OCI-LY3 (cell line): ENCODE data around the gene FLNB.
"Not testable (repeated sequence)": the region's sequence is repeated elsewhere in the genome, so short reads cannot be mapped to it uniquely, and the experiment has no call there.

Experiments used
- H2AFZ ChIP-seq: fragments of 200-600, 300-600 bp; shearing (Covaris generic); 2 replicates; pipeline ENCODE4 v1.6.0; 2014; ENCODE audit warnings: antibody characterized with exemption, low read depth, low read length
- H3K27ac ChIP-seq: fragments of 200-600, 300-600 bp; sonication (generic); 2 replicates; pipeline ENCODE4 v1.5.1; 2014; ENCODE audit warnings: mild to moderate bottlenecking, low read length, moderate library complexity, mixed read lengths
- H3K27me3 ChIP-seq: fragments of 200-600, 300-600 bp; sonication (generic); 2 replicates; pipeline ENCODE4 v1.6.1; 2014; ENCODE audit warnings: low read depth, low read length, mixed read lengths
- H3K36me3 ChIP-seq: fragments of 200-600, 300-600 bp; sonication (generic); replicated peaks from 2 replicates; pipeline ENCODE3; 2014; ENCODE audit warnings: low read depth, low read length, mixed read lengths
- H3K4me1 ChIP-seq: fragments of 300-600, 200-600 bp; sonication (generic); 2 replicates; pipeline ENCODE4 v1.6.1; 2014; ENCODE audit warnings: low read length, mixed read lengths
- H3K4me2 ChIP-seq: fragments of 200-600, 300-600 bp; sonication (generic); 2 replicates; pipeline ENCODE4 v1.6.1; 2014; ENCODE audit warnings: low read length, mixed read lengths
- H3K4me3 ChIP-seq: fragments of 300-600, 200-600 bp; sonication (generic); 2 replicates; pipeline ENCODE4 v1.5.1; 2014; ENCODE audit warnings: antibody characterized with exemption, mild to moderate bottlenecking, low read length, moderate library complexity
- H3K79me2 ChIP-seq: fragments of 300-600, 200-600 bp; shearing (Covaris generic); 2 replicates; pipeline ENCODE4 v1.6.1; 2014; ENCODE audit warnings: mild to moderate bottlenecking, low read length, mixed read lengths
- H3K9ac ChIP-seq: fragments of 300-600, 200-600 bp; shearing (Covaris generic); 2 replicates; pipeline ENCODE4 v1.6.0; 2014; ENCODE audit warnings: mild to moderate bottlenecking, low read length, moderate library complexity
- H3K9me3 ChIP-seq: fragments of 200-600, 300-600 bp; shearing (Covaris generic); 2 replicates; pipeline ENCODE4 v1.6.1; 2014; ENCODE audit warnings: low read length, mixed read lengths; ENCODE audit not compliant: insufficient read depth
- H4K20me1 ChIP-seq: fragments of 200-600, 300-600 bp; sonication (generic); 2 replicates; pipeline ENCODE4 v1.6.1; 2016; ENCODE audit warnings: low read length, mixed read lengths; ENCODE audit not compliant: insufficient read depth
- EZH2phosphoT487 ChIP-seq: fragments of 200-600 bp; shearing (Covaris generic); IDR thresholded peaks from 2 replicates; pipeline ENCODE4 v1.6.1; 2018; ENCODE audit warnings: antibody characterized with exemption, mixed run types, low read depth
- TF ChIP-seq, protein P1 (sequence below): fragments of 200-600, 300-600 bp; sonication (generic); IDR thresholded peaks from 2 replicates; pipeline ENCODE4 v1.5.1; 2014; ENCODE audit warnings: antibody characterized with exemption, low read length, low read depth

FLNB gene

GRCh38 chr3:57986261-57986660 lies 22.0 kb upstream of the FLNB start:
- Histone ChIP-seq H3K4me2 (no peak overlapping the region), H4K20me1 (no peaks in the 10 kb centered on the region), H3K4me3 (no peak overlapping the region), H3K9ac (no peak overlapping the region), H3K79me2 (no peaks in the 10 kb centered on the region), H3K27ac (no peak overlapping the region), H3K27me3 (no peaks in the 10 kb centered on the region), H3K9me3 (no peaks in the 10 kb centered on the region), H3K4me1 (peaks cover 25% of the 10 kb centered on the region), H2AFZ (no peak overlapping the region), H3K36me3 (no peaks in the 10 kb centered on the region)
- TF ChIP-seq, protein P1, sequence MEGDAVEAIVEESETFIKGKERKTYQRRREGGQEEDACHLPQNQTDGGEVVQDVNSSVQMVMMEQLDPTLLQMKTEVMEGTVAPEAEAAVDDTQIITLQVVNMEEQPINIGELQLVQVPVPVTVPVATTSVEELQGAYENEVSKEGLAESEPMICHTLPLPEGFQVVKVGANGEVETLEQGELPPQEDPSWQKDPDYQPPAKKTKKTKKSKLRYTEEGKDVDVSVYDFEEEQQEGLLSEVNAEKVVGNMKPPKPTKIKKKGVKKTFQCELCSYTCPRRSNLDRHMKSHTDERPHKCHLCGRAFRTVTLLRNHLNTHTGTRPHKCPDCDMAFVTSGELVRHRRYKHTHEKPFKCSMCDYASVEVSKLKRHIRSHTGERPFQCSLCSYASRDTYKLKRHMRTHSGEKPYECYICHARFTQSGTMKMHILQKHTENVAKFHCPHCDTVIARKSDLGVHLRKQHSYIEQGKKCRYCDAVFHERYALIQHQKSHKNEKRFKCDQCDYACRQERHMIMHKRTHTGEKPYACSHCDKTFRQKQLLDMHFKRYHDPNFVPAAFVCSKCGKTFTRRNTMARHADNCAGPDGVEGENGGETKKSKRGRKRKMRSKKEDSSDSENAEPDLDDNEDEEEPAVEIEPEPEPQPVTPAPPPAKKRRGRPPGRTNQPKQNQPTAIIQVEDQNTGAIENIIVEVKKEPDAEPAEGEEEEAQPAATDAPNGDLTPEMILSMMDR = no peak
- TF ChIP-seq EZH2phosphoT487 = no peak

- not testable (repeated sequence) for H4K20me1 ChIP-seq, H3K9ac ChIP-seq, H3K4me3 ChIP-seq, H3K36me3 ChIP-seq, H3K9me3 ChIP-seq, H2AFZ ChIP-seq, H3K4me1 ChIP-seq, H3K27me3 ChIP-seq, H3K4me2 ChIP-seq, H3K27ac ChIP-seq, H3K79me2 ChIP-seq
Observed at GRCh38 chr3:57989198-57989597, 19.0 kb upstream of the FLNB start.

- H2AFZ ChIP-seq = no peak overlapping the region
- H3K4me1 ChIP-seq = no peaks in the 10 kb centered on the region; the same call in 1 of the 2 replicates
- no peak overlapping the region for H3K4me3 ChIP-seq
- no peaks in the 10 kb centered on the region for H3K27me3 ChIP-seq
- no peaks in the 10 kb centered on the region for H3K79me2 ChIP-seq
- H3K9me3 ChIP-seq = no peaks in the 10 kb centered on the region
- no peak overlapping the region for H3K27ac ChIP-seq
- no peaks in the 10 kb centered on the region for H4K20me1 ChIP-seq
- no peak overlapping the region for H3K4me2 ChIP-seq
- H3K36me3 ChIP-seq = no peaks in the 10 kb centered on the region
- TF ChIP-seq, protein P1 = no peak
- TF ChIP-seq EZH2phosphoT487 = no peak
- no peak overlapping the region for H3K9ac ChIP-seq
Observed at GRCh38 chr3:57989646-57990045, 18.6 kb upstream of the FLNB start.

GRCh38 chr3:57992452-57993213 lies 15.6 kb upstream of the FLNB start:
- 0 out of 2 replicates have a peak, but pooled peaks cover 4% of the 10 kb centered on the region for H3K27me3 ChIP-seq
- no peak overlapping the region for H3K27ac ChIP-seq
- H3K4me3 ChIP-seq = no peak overlapping the region
- no peak overlapping the region for H3K4me2 ChIP-seq
- TF ChIP-seq EZH2phosphoT487 = no peak
- TF ChIP-seq, protein P1 = no peak
- H3K9ac ChIP-seq = no peak overlapping the region
- no peak overlapping the region for H2AFZ ChIP-seq
- no peaks in the 10 kb centered on the region for H3K79me2 ChIP-seq
- H3K9me3 ChIP-seq = no peaks in the 10 kb centered on the region
- no peaks in the 10 kb centered on the region for H3K4me1 ChIP-seq
- H4K20me1 ChIP-seq = no peaks in the 10 kb centered on the region
- no peaks in the 10 kb centered on the region for H3K36me3 ChIP-seq
